Hepatocyte (in vitro differentiated cells): ENCODE measurements around the gene OLFML1. TPM values are rescaled to one million over a fixed set of nuclear protein-coding genes. Genes with fewer than 3 reads are reported as not detected.

Experiments
- DNase-seq: peaks from one replicate; pipeline ENCODE4 v3.0.0-alpha.2; 2016; ENCODE audit warnings: low spot score
- H2AFZ ChIP-seq: fragments of 200-600 bp; sonication (generic); 2 replicates; pipeline ENCODE4 v1.6.0; 2016; ENCODE audit warnings: antibody characterized with exemption, mild to moderate bottlenecking
- H3K27ac ChIP-seq: fragments of 200-600 bp; sonication (generic); 2 replicates; pipeline ENCODE4 v1.5.1; 2016; ENCODE audit warnings: mild to moderate bottlenecking
- H3K27me3 ChIP-seq: fragments of 200-600 bp; sonication (generic); 2 replicates; pipeline ENCODE4 v1.6.1; 2016
- H3K36me3 ChIP-seq: fragments of 200-600 bp; sonication (generic); replicated peaks from 2 replicates; pipeline ENCODE4 v1.5.1; 2016; ENCODE audit warnings: low read depth; ENCODE audit not compliant: insufficient read depth
- H3K4me1 ChIP-seq: fragments of 200-600 bp; sonication (generic); 2 replicates; pipeline ENCODE4 v1.5.1; 2016; ENCODE audit warnings: mild to moderate bottlenecking, moderate library complexity; ENCODE audit not compliant: insufficient read depth
- H3K4me2 ChIP-seq: fragments of 200-600 bp; sonication (generic); 2 replicates; pipeline ENCODE4 v1.6.0; 2016
- H3K4me3 ChIP-seq: fragments of 200-600 bp; sonication (generic); 2 replicates; pipeline ENCODE4 v1.5.1; 2016; ENCODE audit warnings: mild to moderate bottlenecking
- H3K79me2 ChIP-seq: fragments of 200-600 bp; sonication (generic); 2 replicates; pipeline ENCODE4 v1.6.0; 2017; ENCODE audit warnings: mild to moderate bottlenecking
- H3K9me2 ChIP-seq: fragments of 200-600 bp; sonication (generic); replicated peaks from 2 replicates; pipeline ENCODE4 v1.6.0; 2017; ENCODE audit warnings: mild to moderate bottlenecking; ENCODE audit not compliant: insufficient read depth
- H3K9me3 ChIP-seq: fragments of 200-600 bp; sonication (generic); 2 replicates; pipeline ENCODE4 v1.5.1; 2016; ENCODE audit warnings: low read depth, mild to moderate bottlenecking
- H4K20me1 ChIP-seq: fragments of 200-600 bp; sonication (generic); 2 replicates; pipeline ENCODE4 v1.6.0; 2016; ENCODE audit warnings: mild to moderate bottlenecking; ENCODE audit not compliant: insufficient read depth, poor library complexity, severe bottlenecking
- EZH2 ChIP-seq: fragments of 200-600 bp; sonication (generic); IDR thresholded peaks from 2 replicates; pipeline ENCODE4 v1.6.1; 2016; ENCODE audit warnings: antibody characterized with exemption, mild to moderate bottlenecking, borderline replicate concordance
- EZH2phosphoT487 ChIP-seq: fragments of 200-600 bp; sonication (generic); IDR thresholded peaks from one replicate; pipeline ENCODE4 v1.6.1; 2018; ENCODE audit warnings: antibody characterized with exemption, mild to moderate bottlenecking, low read depth, moderate library complexity; ENCODE audit not compliant: unreplicated experiment, severe bottlenecking
- WGBS: methylation state at CpG from one replicate; pipeline ENCODE4 v1.1.6; 2016; ENCODE audit warnings: low lambda C conversion rate; ENCODE audit errors: missing lambda C conversion rate; 5-methylcytosine and 5-hydroxymethylcytosine counted together
- polyA plus RNA-seq: library from polyadenylated mRNA; unstranded; fragments of >200 nt; fragmentation: Nextera tagmentation; extraction: Ambion mirVana; gene quantifications from 2 replicates; pipeline ENCODE4 v1.2.1, GENCODE V29; 2016
- total RNA-seq: library from RNA; depleted of rRNA; stranded (reverse); fragments of >200 nt; gene quantifications from 2 replicates; pipeline ENCODE4 v1.2.3, GENCODE V29; 2014
- TF ChIP-seq, protein P1 (sequence below): fragments of 200-600 bp; sonication (generic); IDR thresholded peaks from 2 replicates; pipeline ENCODE4 v1.5.1; 2016; ENCODE audit warnings: antibody characterized with exemption, mild to moderate bottlenecking; ENCODE audit not compliant: poor library complexity

The OLFML1 gene
- total and polyA plus RNA-seq, 2 experiments from 2014 or later: 9.3 to 10.9 TPM

DNA sequence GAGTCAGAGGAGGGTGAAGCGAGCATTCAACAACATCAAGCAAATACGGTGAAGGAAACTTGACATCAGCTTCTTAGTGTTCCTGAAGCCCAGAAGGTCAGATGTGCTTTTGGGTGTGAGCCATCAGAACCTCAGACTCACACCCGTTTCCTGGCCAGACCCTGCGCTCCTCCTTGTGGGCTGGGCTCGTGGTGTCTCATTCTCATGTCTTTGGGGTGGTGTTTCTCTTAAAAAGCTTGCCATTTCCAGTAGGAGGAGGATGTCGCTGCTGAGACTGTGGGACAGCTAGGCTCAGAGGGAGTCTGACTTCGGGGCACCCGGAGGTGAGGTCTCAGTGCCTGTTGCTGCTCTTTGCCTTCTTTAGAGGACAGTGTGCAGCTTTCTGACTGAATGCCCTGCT, 52.7 kb downstream of the OLFML1 start:
- no peak overlapping the region for H3K27ac ChIP-seq
- H3K36me3 ChIP-seq: no peaks in the 10 kb centered on the region
- no peaks in the 10 kb centered on the region for H3K9me2 ChIP-seq
- no peak overlapping the region for H2AFZ ChIP-seq
- H3K4me3 ChIP-seq: no peak overlapping the region
- H3K4me1 ChIP-seq: peaks cover 21% of the 10 kb centered on the region
- H3K79me2 ChIP-seq: peaks cover 32% of the 10 kb centered on the region
- TF ChIP-seq, protein P1, sequence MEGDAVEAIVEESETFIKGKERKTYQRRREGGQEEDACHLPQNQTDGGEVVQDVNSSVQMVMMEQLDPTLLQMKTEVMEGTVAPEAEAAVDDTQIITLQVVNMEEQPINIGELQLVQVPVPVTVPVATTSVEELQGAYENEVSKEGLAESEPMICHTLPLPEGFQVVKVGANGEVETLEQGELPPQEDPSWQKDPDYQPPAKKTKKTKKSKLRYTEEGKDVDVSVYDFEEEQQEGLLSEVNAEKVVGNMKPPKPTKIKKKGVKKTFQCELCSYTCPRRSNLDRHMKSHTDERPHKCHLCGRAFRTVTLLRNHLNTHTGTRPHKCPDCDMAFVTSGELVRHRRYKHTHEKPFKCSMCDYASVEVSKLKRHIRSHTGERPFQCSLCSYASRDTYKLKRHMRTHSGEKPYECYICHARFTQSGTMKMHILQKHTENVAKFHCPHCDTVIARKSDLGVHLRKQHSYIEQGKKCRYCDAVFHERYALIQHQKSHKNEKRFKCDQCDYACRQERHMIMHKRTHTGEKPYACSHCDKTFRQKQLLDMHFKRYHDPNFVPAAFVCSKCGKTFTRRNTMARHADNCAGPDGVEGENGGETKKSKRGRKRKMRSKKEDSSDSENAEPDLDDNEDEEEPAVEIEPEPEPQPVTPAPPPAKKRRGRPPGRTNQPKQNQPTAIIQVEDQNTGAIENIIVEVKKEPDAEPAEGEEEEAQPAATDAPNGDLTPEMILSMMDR: no peak
- no peak for TF ChIP-seq EZH2phosphoT487
- TF ChIP-seq EZH2: no peak
- no peak overlapping the region for H3K4me2 ChIP-seq
- no peaks in the 10 kb centered on the region for H3K9me3 ChIP-seq
- H4K20me1 ChIP-seq: no peaks in the 10 kb centered on the region
- H3K27me3 ChIP-seq: no peaks in the 10 kb centered on the region
- 95% methylated on average over 8 of the region's 8 CpGs for WGBS
- no peak for DNase-seq

DNA sequence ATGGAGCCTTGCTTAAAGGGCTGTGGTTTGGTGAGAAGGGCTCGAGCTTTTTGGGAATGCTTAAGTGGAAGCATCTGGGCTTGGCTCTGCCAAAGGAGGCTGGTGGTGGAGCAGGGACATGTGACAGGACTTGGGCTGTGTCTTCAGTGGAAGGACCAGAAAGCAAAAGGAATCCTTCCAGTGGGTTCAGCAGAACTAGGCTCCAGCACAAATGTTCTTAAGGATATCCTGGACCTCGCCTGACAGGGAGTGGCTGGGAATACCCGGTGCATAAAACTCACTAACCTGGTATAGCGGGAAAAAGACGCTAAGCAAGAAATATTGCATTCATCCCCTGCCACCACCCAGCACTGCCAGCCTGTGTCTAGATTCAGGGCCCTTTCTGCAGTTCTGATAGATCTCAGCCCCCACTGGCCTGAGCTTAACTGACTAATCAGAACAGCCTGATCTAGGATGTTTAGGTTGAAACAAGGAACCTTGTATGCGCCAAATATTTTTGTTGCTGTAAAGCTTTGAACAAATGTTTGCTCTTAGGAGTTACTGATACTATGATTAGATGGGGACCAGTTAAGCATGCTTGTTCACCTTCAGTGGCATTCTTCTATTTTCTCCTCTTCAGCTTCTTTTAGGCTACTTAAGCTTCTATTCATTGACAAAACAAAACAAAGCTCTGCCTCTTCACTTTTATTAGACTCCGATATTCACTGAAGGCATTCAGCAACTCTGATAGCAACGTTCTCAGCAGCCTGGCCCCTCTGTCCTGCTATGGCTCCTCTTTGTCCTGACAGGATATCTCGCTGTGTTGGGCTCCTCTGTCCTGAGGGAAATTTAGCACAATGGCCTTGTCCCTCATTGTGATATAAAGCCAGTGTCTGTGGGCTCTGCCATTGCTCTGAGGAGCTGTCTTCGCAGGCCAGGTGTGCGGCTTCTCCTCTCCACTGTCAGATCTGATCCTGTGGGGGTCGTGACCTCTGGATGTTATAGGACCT, 53.5 kb downstream of the OLFML1 start:
- DNase-seq: no peak
- no peaks in the 10 kb centered on the region for H3K9me3 ChIP-seq
- H3K36me3 ChIP-seq: no peaks in the 10 kb centered on the region
- WGBS: 71% methylated on average over 12 of the region's 12 CpGs
- no peaks in the 10 kb centered on the region for H3K9me2 ChIP-seq
- H3K4me1 ChIP-seq: peaks cover 27% of the 10 kb centered on the region
- H3K4me3 ChIP-seq: no peak overlapping the region
- no peaks in the 10 kb centered on the region for H3K27me3 ChIP-seq
- H3K4me2 ChIP-seq: no peak overlapping the region
- no peaks in the 10 kb centered on the region for H4K20me1 ChIP-seq
- no peak overlapping the region for H2AFZ ChIP-seq
- H3K27ac ChIP-seq: no peak overlapping the region
- H3K79me2 ChIP-seq: peaks cover 32% of the 10 kb centered on the region
- TF ChIP-seq EZH2phosphoT487 (no peak), EZH2 (no peak)
- TF ChIP-seq, protein P1: no peak

DNA sequence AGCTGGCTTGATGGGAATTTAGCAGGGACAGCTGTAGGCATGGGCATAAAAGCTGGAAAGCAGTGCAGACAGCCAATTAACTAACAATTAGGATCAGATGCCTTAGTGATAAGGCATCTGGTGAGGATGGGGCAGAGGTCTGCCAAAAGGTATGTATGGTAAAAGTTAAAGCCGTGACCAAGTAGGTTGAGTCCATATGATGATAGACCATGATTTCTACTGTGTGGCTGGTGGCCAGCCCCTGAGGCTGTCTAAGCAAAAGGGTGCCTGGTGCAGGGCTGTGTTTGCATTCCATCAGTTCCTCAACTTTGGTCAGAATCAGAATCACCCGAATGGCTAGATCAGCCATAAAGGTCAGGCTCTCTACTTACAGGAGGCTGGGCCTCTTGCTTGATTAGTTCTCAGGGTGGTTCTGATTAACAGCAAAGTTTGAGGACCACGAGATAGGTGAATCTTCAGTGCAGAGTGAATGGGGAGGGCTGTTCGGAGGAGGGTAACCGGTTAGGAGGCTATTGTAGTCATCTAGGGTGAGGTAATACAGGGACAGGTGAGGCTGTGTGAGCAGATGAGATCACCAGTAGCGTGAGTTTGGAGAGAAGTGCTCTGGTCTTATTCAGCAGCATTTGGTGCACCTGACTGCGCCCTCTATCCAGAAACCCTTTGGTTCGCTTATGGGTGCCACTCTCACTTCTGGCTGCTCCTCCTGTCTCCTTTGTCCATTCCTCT, 55.7 kb downstream of the OLFML1 start:
- Histone ChIP-seq H3K4me3 (no peak overlapping the region), H3K4me1 (peaks cover 28% of the 10 kb centered on the region), H4K20me1 (no peaks in the 10 kb centered on the region), H3K36me3 (no peaks in the 10 kb centered on the region), H3K9me2 (no peaks in the 10 kb centered on the region), H3K9me3 (no peaks in the 10 kb centered on the region), H3K79me2 (peaks cover 28% of the 10 kb centered on the region), H3K27ac (no peak overlapping the region), H2AFZ (no peak overlapping the region), H3K4me2 (no peak overlapping the region), H3K27me3 (no peaks in the 10 kb centered on the region)
- 77% methylated on average over 8 of the region's 8 CpGs for WGBS
- TF ChIP-seq EZH2 (no peak), EZH2phosphoT487 (no peak)
- TF ChIP-seq, protein P1: no peak
- no peak for DNase-seq
